HL-60 (cell line): Measurements from ENCODE around the gene TP53AIP1.

ENCODE experiments used
- DNase-seq, 2 experiments: peaks; one replicate each; pipeline ENCODE4 v3.0.0-alpha.2; 2010 to 2020; ENCODE audit warnings: low read depth in 1 of 2, low spot score in 1 of 2
- H3K27ac ChIP-seq: fragments of 250-450 bp; sonication (Bioruptor Pico); replicated peaks from 2 replicates; pipeline ENCODE4 v1.5.1; 2020; ENCODE audit warnings: mild to moderate bottlenecking, moderate library complexity
- H3K27me3 ChIP-seq: fragments of 250-450 bp; sonication (Bioruptor Pico); 2 replicates; pipeline ENCODE4 v1.5.1; 2021; ENCODE audit warnings: mild to moderate bottlenecking, moderate library complexity; ENCODE audit not compliant: insufficient read depth, poor library complexity, severe bottlenecking
- H3K4me3 ChIP-seq: replicated peaks from 2 replicates; pipeline ENCODE4 v1.5.1; 2011; ENCODE audit warnings: mild to moderate bottlenecking, control low read depth, low read length; ENCODE audit not compliant: insufficient read depth
- CTCF ChIP-seq: IDR thresholded peaks from one replicate; pipeline ENCODE4 v1.5.1; 2011; ENCODE audit warnings: low read length, control low read depth, inconsistent platforms; ENCODE audit not compliant: insufficient read depth
- GABPA ChIP-seq: IDR thresholded peaks from 2 replicates; pipeline ENCODE4 v1.6.1; 2012; ENCODE audit warnings: low read depth
- POLR2AphosphoS5 ChIP-seq: IDR thresholded peaks from 2 replicates; pipeline ENCODE4 v1.6.1; 2012; ENCODE audit warnings: low read depth
- REST ChIP-seq: IDR thresholded peaks from 2 replicates; pipeline ENCODE4 v1.6.1; 2012; ENCODE audit warnings: low read depth; ENCODE audit not compliant: insufficient replicate concordance
- SPI1 ChIP-seq: IDR thresholded peaks from 2 replicates; pipeline ENCODE4 v1.6.1; 2012; ENCODE audit warnings: low read depth, mild to moderate bottlenecking, borderline replicate concordance

Gene TP53AIP1

GRCh38 chr11:128917144-128917724 is 25.4 kb downstream of the TP53AIP1 start:
- TF ChIP-seq REST: no peak
- no peak for TF ChIP-seq CTCF
- TF ChIP-seq POLR2AphosphoS5: no peak
- no peak for TF ChIP-seq SPI1
- no peak for TF ChIP-seq GABPA
- no peaks in the 10 kb centered on the region for H3K27me3 ChIP-seq
- H3K27ac ChIP-seq: no peak overlapping the region
- H3K4me3 ChIP-seq: no peak overlapping the region
- no peak for DNase-seq

GRCh38 chr11:128916681-128917080 is 26.0 kb downstream of the TP53AIP1 start:
- no peak overlapping the region for H3K27ac ChIP-seq
- no peaks in the 10 kb centered on the region for H3K27me3 ChIP-seq
- DNase-seq: no peak
- no peak overlapping the region for H3K4me3 ChIP-seq
- TF ChIP-seq REST (no peak), SPI1 (no peak), POLR2AphosphoS5 (no peak), GABPA (no peak), CTCF (no peak)

- TF ChIP-seq POLR2AphosphoS5 (no peak), REST (no peak), GABPA (no peak), SPI1 (no peak), CTCF (no peak)
- H3K4me3 ChIP-seq: no peak overlapping the region
- H3K27ac ChIP-seq: no peak overlapping the region
- DNase-seq: no peak
- no peaks in the 10 kb centered on the region for H3K27me3 ChIP-seq
Observed at GRCh38 chr11:128916037-128916572, 26.6 kb downstream of the TP53AIP1 start.
